GM12878 (cell line): ENCODE data around the gene CALR. TPM values are rescaled to one million over a fixed set of nuclear protein-coding genes. Genes with fewer than 3 reads are reported as not detected.

Experiments used
- ATAC-seq: fragments of 200-7000 bp; cut with Tn5 transposase; 3 replicates; pipeline ENCODE4 v1.9.1; 2020; ENCODE audit warnings: mild to moderate bottlenecking, moderate library complexity
- BruUV-seq: library from RNA; stranded (reverse); fragments of 400-500 nt; replicated peaks from 2 replicates; lab custom pipeline; 2021; lab: Mats Ljungman, UMichigan
- CTCF ChIA-PET: fragments of 300-600 bp; sonication (Branson Sonifier 250); formaldehyde crosslinking; extraction: SDS; loops from one replicate; lab custom pipeline; 2021; ENCODE audit warnings: inconsistent platforms; lab: Yijun Ruan, JAX
- POLR2A ChIA-PET: fragments of 350-600 bp; formaldehyde crosslinking; extraction: SDS; loops from one replicate; lab custom pipeline; 2021; ENCODE audit warnings: inconsistent platforms; lab: Charles Lee
- RAD21 ChIA-PET: fragments of 300-600 bp; sonication (Branson Sonifier 250); formaldehyde crosslinking; loops from one replicate; lab custom pipeline; 2023; ENCODE audit warnings: antibody characterized with exemption; ENCODE audit not compliant: unreplicated experiment; lab: Charles Lee
- SMC1A ChIA-PET: fragments of 300-600 bp; sonication (Branson Sonifier 250); formaldehyde crosslinking; loops from one replicate; lab custom pipeline; 2023; ENCODE audit not compliant: unreplicated experiment, uncharacterized antibody; lab: Charles Lee
- DNase-seq: peaks from one replicate; pipeline ENCODE4 v3.0.0-alpha.2; 2011; ENCODE audit warnings: low read depth, low spot score
- FAIRE-seq: peaks from 3 replicates; lab custom pipeline; 2011; peaks lifted over from hg19 to GRCh38; lab: Jason Lieb, UNC
- H2AFZ ChIP-seq: 2 replicates; pipeline ENCODE4 v1.6.0; 2011; ENCODE audit warnings: low read depth, low read length, control low read depth; ENCODE audit not compliant: control insufficient read depth
- H3K27ac ChIP-seq: 2 replicates; pipeline ENCODE4 v1.5.1; 2011; ENCODE audit warnings: control low read depth; ENCODE audit not compliant: control insufficient read depth, insufficient read depth
- H3K27me3 ChIP-seq, 2 experiments: replicated peaks in 1 of 2; 2 replicates each; pipeline versions ENCODE4 v1.6.0 to v1.6.1; 2011; ENCODE audit warnings: low read length in 1 of 2; ENCODE audit not compliant: control insufficient read depth in 2 of 2, insufficient read depth in 2 of 2
- H3K36me3 ChIP-seq, 2 experiments: 2 replicates each; pipeline ENCODE4 v1.5.1; 2011; ENCODE audit warnings: low read length in 1 of 2; ENCODE audit not compliant: control insufficient read depth in 2 of 2, insufficient read depth in 2 of 2
- H3K4me1 ChIP-seq: 2 replicates; pipeline ENCODE4 v1.6.1; 2011; ENCODE audit warnings: mild to moderate bottlenecking, low read length, moderate library complexity, mixed read lengths; ENCODE audit not compliant: control insufficient read depth, insufficient read depth
- H3K4me2 ChIP-seq: 2 replicates; pipeline ENCODE4 v1.6.0; 2011; ENCODE audit warnings: control low read depth; ENCODE audit not compliant: control insufficient read depth, insufficient read depth
- H3K4me3 ChIP-seq: fragments of 200-600 bp; sonication (generic); 2 replicates; pipeline ENCODE4 v1.5.1; 2016
- H3K79me2 ChIP-seq: 2 replicates; pipeline ENCODE4 v1.6.0; 2011; ENCODE audit warnings: low read length; ENCODE audit not compliant: control insufficient read depth, insufficient read depth
- H3K9ac ChIP-seq: 2 replicates; pipeline ENCODE4 v1.8.0; 2011; ENCODE audit warnings: low read length, control low read depth, mixed read lengths; ENCODE audit not compliant: control insufficient read depth, insufficient read depth
- H3K9me3 ChIP-seq: replicated peaks from 3 replicates; pipeline ENCODE4 v1.5.1; 2011; ENCODE audit warnings: mild to moderate bottlenecking, low read length; ENCODE audit not compliant: control insufficient read depth, insufficient read depth
- H4K20me1 ChIP-seq: 2 replicates; pipeline ENCODE4 v1.6.0; 2011; ENCODE audit not compliant: control insufficient read depth, insufficient read depth
- ATF7 ChIP-seq: fragments of 450-650 bp; IDR thresholded peaks from 2 replicates; pipeline ENCODE4 v1.6.1; 2016; ENCODE audit warnings: low read depth, mild to moderate bottlenecking
- BMI1 ChIP-seq: fragments of 450-650 bp; IDR thresholded peaks from 2 replicates; pipeline ENCODE4 v1.6.1; 2016; ENCODE audit warnings: mild to moderate bottlenecking, moderate library complexity, borderline replicate concordance
- CBX5 ChIP-seq: sonication (generic); IDR thresholded peaks from 2 replicates; pipeline ENCODE4 v1.6.1; 2016; ENCODE audit warnings: low read depth, moderate library complexity, mild to moderate bottlenecking, inconsistent platforms
- CHD4 ChIP-seq: fragments of 200-600 bp; sonication (generic); IDR thresholded peaks from 2 replicates; pipeline ENCODE4 v1.6.1; 2016; ENCODE audit warnings: mild to moderate bottlenecking
- MEF2A ChIP-seq: IDR thresholded peaks from 2 replicates; pipeline ENCODE4 v1.6.1; 2011; ENCODE audit warnings: low read depth, mild to moderate bottlenecking, low read length, moderate library complexity; ENCODE audit not compliant: insufficient read depth
- NFYB ChIP-seq: IDR thresholded peaks from 2 replicates; pipeline ENCODE4 v1.6.1; 2011; ENCODE audit warnings: low read depth, mild to moderate bottlenecking, low read length, improper control_type of control experiment, moderate library complexity; ENCODE audit not compliant: insufficient read depth
- PAX8 ChIP-seq: fragments of 450-650 bp; IDR thresholded peaks from 2 replicates; pipeline ENCODE4 v1.6.1; 2017; ENCODE audit warnings: mild to moderate bottlenecking, moderate library complexity
- POLR2AphosphoS2 ChIP-seq: IDR thresholded peaks from 2 replicates; pipeline ENCODE4 v1.6.1; 2011; ENCODE audit warnings: low read depth, mild to moderate bottlenecking, low read length, improper control_type of control experiment, moderate library complexity
- POLR2AphosphoS5 ChIP-seq: IDR thresholded peaks from 2 replicates; pipeline ENCODE4 v1.6.1; 2011; ENCODE audit warnings: mild to moderate bottlenecking, low read length, inconsistent platforms
- RFX5 ChIP-seq: IDR thresholded peaks from 2 replicates; pipeline ENCODE4 v1.6.1; 2011; ENCODE audit warnings: low read depth, low read length, improper control_type of control experiment
- SIN3A ChIP-seq: IDR thresholded peaks from 2 replicates; pipeline ENCODE4 v1.6.1; 2012; ENCODE audit warnings: low read depth, low read length, improper control_type of control experiment
- STAT1 ChIP-seq: fragments of 450-650 bp; conservative IDR thresholded peaks from 2 replicates; pipeline ENCODE4 v1.6.1; 2014; ENCODE audit warnings: antibody characterized with exemption, mild to moderate bottlenecking
- USF1 ChIP-seq: IDR thresholded peaks from 2 replicates; pipeline ENCODE4 v1.6.1; 2011; ENCODE audit warnings: borderline replicate concordance, low read depth, mild to moderate bottlenecking, moderate library complexity, mixed read lengths, low read length; ENCODE audit not compliant: insufficient read depth; ENCODE audit errors: extremely low read length
- ZBTB4 ChIP-seq: fragments of 450-650 bp; formaldehyde crosslinking; IDR thresholded peaks from 2 replicates; pipeline ENCODE4 v1.4.0; 2022; ENCODE audit warnings: mild to moderate bottlenecking, moderate library complexity
- ZZZ3 ChIP-seq: IDR thresholded peaks from 2 replicates; pipeline ENCODE4 v1.6.1; 2011; ENCODE audit warnings: low read depth; ENCODE audit not compliant: control insufficient read depth, insufficient read length
- WGBS: methylation state at CpG from one replicate; pipeline ENCODE4 v1.1.6; 2016; ENCODE audit warnings: low lambda C conversion rate; ENCODE audit not compliant: insufficient replicate concordance, insufficient coverage; ENCODE audit errors: missing lambda C conversion rate; 5-methylcytosine and 5-hydroxymethylcytosine counted together
- in situ Hi-C: fragments of 300-500 bp; cut with MboI; formaldehyde crosslinking; loops from 9 replicates; pipeline ENCODE4 v1.14.3; 2018; ENCODE audit warnings: mixed read lengths
- intact Hi-C: fragments of 100-400 bp; cut with micrococcal nuclease; formaldehyde crosslinking; loops from one replicate; pipeline ENCODE4 v1.14.2; 2022; ENCODE audit not compliant: unreplicated experiment
- polyA plus RNA-seq, 11 experiments: library from polyadenylated mRNA; depleted of rRNA in 4 of 11; unstranded in 6 of 11; stranded (reverse) in 5 of 11; fragments of >200 nt; fragmentation: Nextera tagmentation in 4 of 11; fragmentation: Illumina TruSeq in 1 of 11; extraction: Ambion mirVana in 4 of 11; extraction: Trizol in 1 of 11; gene quantifications; 1 replicate in 1 of 11; 2 replicates in 10 of 11; pipeline versions ENCODE4 v1.2.1 to v1.2.3, GENCODE V29; 2011 to 2016; ENCODE audit warnings: inconsistent platforms in 2 of 11, missing spikeins in 2 of 11, low read depth in 1 of 11
- total RNA-seq, 4 experiments: library from RNA; depleted of rRNA in 3 of 4; stranded (reverse); fragments of >200 nt in 3 of 4; fragmentation: Illumina TruSeq in 1 of 4; extraction: Trizol in 1 of 4; gene quantifications; 2 replicates each; pipeline versions ENCODE4 v1.2.1 to v1.2.3, GENCODE V29; 2013 to 2021

CALR gene
- total and polyA plus RNA-seq, 10 of the 15 experiments (the other 5 are each of a cell fraction or from before 2014, with no cell fraction given), result 202 to 1,451 (median 749) TPM

DNA sequence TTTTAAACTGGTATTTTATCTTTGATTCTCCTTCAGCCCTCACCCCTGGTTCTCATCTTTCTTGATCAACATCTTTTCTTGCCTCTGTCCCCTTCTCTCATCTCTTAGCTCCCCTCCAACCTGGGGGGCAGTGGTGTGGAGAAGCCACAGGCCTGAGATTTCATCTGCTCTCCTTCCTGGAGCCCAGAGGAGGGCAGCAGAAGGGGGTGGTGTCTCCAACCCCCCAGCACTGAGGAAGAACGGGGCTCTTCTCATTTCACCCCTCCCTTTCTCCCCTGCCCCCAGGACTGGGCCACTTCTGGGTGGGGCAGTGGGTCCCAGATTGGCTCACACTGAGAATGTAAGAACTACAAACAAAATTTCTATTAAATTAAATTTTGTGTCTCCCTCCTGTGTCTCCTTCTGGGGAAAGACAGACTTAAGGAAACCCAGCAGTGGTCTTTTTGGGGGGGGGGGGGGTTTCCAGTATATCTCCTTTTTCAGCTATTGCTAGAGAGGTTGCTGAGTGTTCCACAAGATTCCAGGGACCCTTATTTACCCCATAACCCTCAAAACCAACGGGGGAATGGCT lies 5.8 kb downstream of the CALR start (continued):
- no peak for TF ChIP-seq MEF2A

DNA sequence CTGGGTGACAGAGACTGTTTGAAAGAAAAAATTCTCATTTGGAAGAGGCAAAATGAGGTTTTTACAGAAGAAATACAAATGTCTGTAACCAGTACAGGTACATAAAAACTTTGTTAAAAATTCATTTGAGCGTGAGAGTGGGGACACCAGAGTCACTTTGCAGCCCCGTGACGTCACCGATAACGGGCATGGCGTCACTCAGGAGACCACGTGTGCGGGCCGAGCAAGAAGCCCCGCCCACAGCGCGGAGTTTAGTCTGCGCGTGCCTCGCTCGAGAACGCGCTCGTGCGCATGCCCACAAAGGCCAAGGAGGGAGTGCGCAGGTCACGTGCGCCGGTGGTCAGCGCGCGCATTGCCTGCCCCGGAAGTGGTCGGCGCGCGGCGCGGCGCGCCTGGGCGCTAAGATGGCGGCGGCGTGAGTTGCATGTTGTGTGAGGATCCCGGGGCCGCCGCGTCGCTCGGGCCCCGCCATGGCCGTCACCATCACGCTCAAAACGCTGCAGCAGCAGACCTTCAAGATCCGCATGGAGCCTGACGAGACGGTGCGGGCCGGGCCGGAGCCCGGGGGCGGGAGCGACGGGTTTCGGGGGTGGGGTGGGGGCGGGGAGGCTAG lies 7.2 kb downstream of the CALR start, which contains the start of gene RAD23A:
TSS of gene RAD23A (plus strand) at position 384 of the 613 bp plus-strand sequence. CDS start at position 471, 87 bp downstream.
- H3K4me3 ChIP-seq, result peak within 1 kb of the TSS; percentile 82
- FAIRE-seq, result peak; percentile 96
- intact Hi-C loops (no loop called here), in situ Hi-C loops (no loop called here)
- H3K27me3 ChIP-seq, result no peaks in the 10 kb centered on the region
- peaks cover 53% of the 10 kb centered on the region for H3K79me2 ChIP-seq
- no peaks in the 10 kb centered on the region for H3K9me3 ChIP-seq
- ATAC-seq, result peak; percentile 87
- H3K9ac ChIP-seq, result peak within 1 kb of the TSS; percentile 95
- no peaks in the 10 kb centered on the region for H4K20me1 ChIP-seq
- POLR2A ChIA-PET, result interaction anchor here (1.0 to 2.0 kb wide), 3 partner anchors 9 to 10 kb away, joined by 3 to 7 read pairs (median 6); no protein-coding TSS in a partner anchor
- H3K27ac ChIP-seq, result peak within 1 kb of the TSS; percentile 85
- no TSS peak for BruUV-seq
- SMC1A ChIA-PET, result interaction anchor here (0.9 kb wide), 1 partner anchor 47 kb away, joined by 4 read pairs; no protein-coding TSS in a partner anchor
- peaks cover 33% of the 10 kb centered on the region in 2 experiments for H3K36me3 ChIP-seq
- peak; percentile 94 for DNase-seq
- WGBS, result under 1% methylated on average over 50 of the region's 62 CpGs
- H3K4me2 ChIP-seq, result peak within 1 kb of the TSS; percentile 93
- H3K4me1 ChIP-seq, result peaks cover 42% of the 10 kb centered on the region
- CTCF ChIA-PET, result interaction anchor here (1.3 kb wide), 1 partner anchor 19 kb away, joined by 11 read pairs; no protein-coding TSS in a partner anchor
- RAD21 ChIA-PET, result no interaction called here
- no peak within 1 kb of the TSS for H2AFZ ChIP-seq
- TF ChIP-seq POLR2AphosphoS2 (peak; percentile 98), ATF7 (peak; percentile 98), BMI1 (peak; percentile 9; the same call in 1 of the 2 replicates), POLR2AphosphoS5 (peak; percentile 95), PAX8 (no peak), ZBTB4 (CRISPR knock-in tag) (peak; percentile 68; the same call in 1 of the 2 replicates), RFX5 (no peak), NFYB (no peak), ZZZ3 (no peak), USF1 (peak; percentile 99), CHD4 (no peak), SIN3A (peak; percentile 84; the same call in 1 of the 2 replicates), STAT1 (no peak), CBX5 (no peak)
